HFFc6 (cell line): Measurements from ENCODE around the gene SHCBP1. TPM values are rescaled to one million over a fixed set of nuclear protein-coding genes. Genes with fewer than 3 reads are reported as not detected.
"Not testable (repeated sequence)": the region's sequence is repeated elsewhere in the genome, so short reads cannot be mapped to it uniquely, and the experiment has no call there.

ENCODE experiments used
- DNase-seq: peaks from one replicate; pipeline ENCODE4 v3.0.0-alpha.2; 2018
- H3K27ac Mint-ChIP-seq: 2 replicates; pipeline ENCODE4 v1.8.0; 2020; ENCODE audit warnings: mild to moderate bottlenecking, mixed read lengths
- H3K27me3 Mint-ChIP-seq: 2 replicates; pipeline ENCODE4 v1.8.0; 2021; ENCODE audit warnings: mild to moderate bottlenecking, moderate library complexity, mixed read lengths; ENCODE audit not compliant: insufficient read depth
- H3K36me3 Mint-ChIP-seq: 2 replicates; pipeline ENCODE4 v1.8.0; 2021; ENCODE audit warnings: low read depth, mixed read lengths
- H3K4me1 Mint-ChIP-seq: 2 replicates; pipeline ENCODE4 v1.8.0; 2020; ENCODE audit warnings: low read depth, mixed read lengths
- H3K4me3 Mint-ChIP-seq: 2 replicates; pipeline ENCODE4 v1.8.0; 2020; ENCODE audit warnings: mild to moderate bottlenecking, moderate library complexity, mixed read lengths
- H3K9me3 Mint-ChIP-seq: 2 replicates; pipeline ENCODE4 v1.8.0; 2020; ENCODE audit warnings: mild to moderate bottlenecking, mixed read lengths
- CTCF ChIP-seq: fragments of 200-600 bp; sonication (generic); IDR thresholded peaks from 2 replicates; pipeline ENCODE4 v1.5.0; 2021; ENCODE audit warnings: antibody characterized with exemption, mild to moderate bottlenecking
- total RNA-seq, 6 experiments: library from RNA; stranded (reverse); fragmentation: NEBNext Ultra II Directional; extraction: Animal tissue kit (Norgen Biotek cat#: 25700); gene quantifications; 2 replicates in 1 of 6; 3 replicates in 5 of 6; pipeline ENCODE4 v1.2.3, GENCODE V29; 2021

SHCBP1 gene
- total RNA-seq, 6 experiments from 2014 or later: 20.8 to 50.5 (median 49.1) TPM

- H3K36me3 Mint-ChIP-seq: peaks cover 11% of the 10 kb centered on the region
- peaks cover 10% of the 10 kb centered on the region for H3K9me3 Mint-ChIP-seq
- no peak for DNase-seq
- no peaks in the 10 kb centered on the region for H3K27me3 Mint-ChIP-seq
- peaks cover 12% of the 10 kb centered on the region for H3K4me1 Mint-ChIP-seq
- TF ChIP-seq CTCF: no peak
- no peak overlapping the region for H3K4me3 Mint-ChIP-seq
- no peak overlapping the region for H3K27ac Mint-ChIP-seq
Measured at GRCh38 chr16:46568472-46569230, 52.5 kb downstream of the SHCBP1 start.

GRCh38 chr16:46562979-46563378, 58.2 kb downstream of the SHCBP1 start:
- no peak overlapping the region for H3K4me3 Mint-ChIP-seq
- peaks cover 13% of the 10 kb centered on the region for H3K4me1 Mint-ChIP-seq
- no peaks in the 10 kb centered on the region for H3K27me3 Mint-ChIP-seq
- TF ChIP-seq CTCF: no peak
- no peaks in the 10 kb centered on the region for H3K36me3 Mint-ChIP-seq
- DNase-seq: no peak
- no peaks in the 10 kb centered on the region for H3K9me3 Mint-ChIP-seq
- H3K27ac Mint-ChIP-seq: no peak overlapping the region

GRCh38 chr16:46558018-46558417, 63.2 kb downstream of the SHCBP1 start:
- H3K4me1 Mint-ChIP-seq: peaks cover 46% of the 10 kb centered on the region
- no peak overlapping the region for H3K4me3 Mint-ChIP-seq
- H3K9me3 Mint-ChIP-seq: no peaks in the 10 kb centered on the region
- no peaks in the 10 kb centered on the region for H3K27me3 Mint-ChIP-seq
- no peak overlapping the region for H3K27ac Mint-ChIP-seq
- TF ChIP-seq CTCF: no peak
- no peaks in the 10 kb centered on the region for H3K36me3 Mint-ChIP-seq
- no peak for DNase-seq

GRCh38 chr16:46555951-46556350, 65.2 kb downstream of the SHCBP1 start:
- Mint-ChIP-seq H3K36me3 (no peaks in the 10 kb centered on the region), H3K4me3 (peak overlapping the region; percentile 2), H3K9me3 (no peaks in the 10 kb centered on the region), H3K27ac (peak overlapping the region; percentile 76), H3K27me3 (0 out of 2 replicates have a peak, but pooled peaks cover 3% of the 10 kb centered on the region), H3K4me1 (peaks cover 46% of the 10 kb centered on the region)
- TF ChIP-seq CTCF: no peak
- DNase-seq: peak; percentile 81

- not testable (repeated sequence) for H3K36me3 Mint-ChIP-seq, H3K27me3 Mint-ChIP-seq, H3K9me3 Mint-ChIP-seq
- Mint-ChIP-seq H3K4me1 (peaks cover 40% of the 10 kb centered on the region), H3K4me3 (peak overlapping the region; percentile 47; the same call in 1 of the 2 replicates), H3K27ac (peak overlapping the region; percentile 11; the same call in 1 of the 2 replicates)
- DNase-seq: peak; percentile 74
- peak; percentile 91 for TF ChIP-seq CTCF
Measured at GRCh38 chr16:46554435-46554834, 66.7 kb downstream of the SHCBP1 start.
